Measurements from ENCODE around the gene GALR3.

Gene GALR3

GRCh38 chr22:37849089-37849751 is 26.0 kb downstream of the GALR3 start, which contains the start of gene EIF3L:
TSS of gene EIF3L (plus strand) at chr22:37849419. CDS start at chr22:37849450, 31 bp downstream.
- no peak for TF ChIP-seq CTCF (IDR thresholded peaks at IDR 0.05; ENCODE audit: extremely low read depth, insufficient read depth, missing control alignments)
- DNase-seq (ENCODE audit: low spot score), result peak; percentile 94
- in situ Hi-C loops (cut with MboI; ENCODE audit: low pct_unique_long_range_greater_than_20kb, low sequenced_read_pairs, unreplicated experiment), result no loop called here

- no peak for TF ChIP-seq CTCF (IDR thresholded peaks at IDR 0.05; ENCODE audit: extremely low read depth, insufficient read depth, missing control alignments)
- in situ Hi-C loops (cut with MboI; ENCODE audit: low pct_unique_long_range_greater_than_20kb, low sequenced_read_pairs, unreplicated experiment), result no loop called here
Observed at GRCh38 chr22:37850801-37851200, 27.6 kb downstream of the GALR3 start.

GRCh38 chr22:37852418-37852817 is 29.2 kb downstream of the GALR3 start:
- no peak for DNase-seq (ENCODE audit: low spot score)
- in situ Hi-C loops (cut with MboI; ENCODE audit: low pct_unique_long_range_greater_than_20kb, low sequenced_read_pairs, unreplicated experiment), result no loop called here
- TF ChIP-seq CTCF (IDR thresholded peaks at IDR 0.05; ENCODE audit: extremely low read depth, insufficient read depth, missing control alignments), result no peak

More at GRCh38 chr22:37850801-37851200, 27.6 kb downstream of the GALR3 start:
- no peak for DNase-seq (ENCODE audit: low spot score)

- TF ChIP-seq CTCF (IDR thresholded peaks at IDR 0.05; ENCODE audit: extremely low read depth, insufficient read depth, missing control alignments), result no peak
- in situ Hi-C loops (cut with MboI; ENCODE audit: low pct_unique_long_range_greater_than_20kb, low sequenced_read_pairs, unreplicated experiment), result no loop called here
- no peak for DNase-seq (ENCODE audit: low spot score)
Observed at GRCh38 chr22:37854946-37855345, 31.8 kb downstream of the GALR3 start.

- DNase-seq (ENCODE audit: low spot score), result no peak
- TF ChIP-seq CTCF (IDR thresholded peaks at IDR 0.05; ENCODE audit: extremely low read depth, insufficient read depth, missing control alignments), result no peak
- in situ Hi-C loops (cut with MboI; ENCODE audit: low pct_unique_long_range_greater_than_20kb, low sequenced_read_pairs, unreplicated experiment), result no loop called here
Observed at GRCh38 chr22:37855462-37855861, 32.3 kb downstream of the GALR3 start.

- no peak for DNase-seq (ENCODE audit: low spot score)
- in situ Hi-C loops (cut with MboI; ENCODE audit: low pct_unique_long_range_greater_than_20kb, low sequenced_read_pairs, unreplicated experiment), result no loop called here
Observed at GRCh38 chr22:37860796-37861421, 37.7 kb downstream of the GALR3 start.

More at GRCh38 chr22:37860796-37861421, 37.7 kb downstream of the GALR3 start:
- TF ChIP-seq CTCF (IDR thresholded peaks at IDR 0.05; ENCODE audit: extremely low read depth, insufficient read depth, missing control alignments), result no peak
